HEK293T (cell line): ENCODE data around the gene CBX6.

Experiments used
- ARNT ChIP-seq: fragments of 450-650 bp; IDR thresholded peaks from 2 replicates; pipeline ENCODE4 v1.6.1; 2017; ENCODE audit warnings: mild to moderate bottlenecking
- BHLHE40 ChIP-seq: fragments of 450-650 bp; IDR thresholded peaks from 2 replicates; pipeline ENCODE4 v1.6.1; 2016; ENCODE audit warnings: mild to moderate bottlenecking, moderate library complexity, borderline replicate concordance
- ELF4 ChIP-seq: fragments of 450-650 bp; IDR thresholded peaks from 2 replicates; pipeline ENCODE4 v1.6.1; 2017; ENCODE audit warnings: antibody characterized with exemption
- FOXA1 ChIP-seq: fragments of 450-650 bp; IDR thresholded peaks from 2 replicates; pipeline ENCODE4 v1.6.1; 2016; ENCODE audit warnings: mild to moderate bottlenecking
- FOXK2 ChIP-seq: fragments of 450-650 bp; IDR thresholded peaks from 2 replicates; pipeline ENCODE4 v1.6.1; 2016; ENCODE audit warnings: mild to moderate bottlenecking
- HDGF ChIP-seq: fragments of 450-650 bp; IDR thresholded peaks from 2 replicates; pipeline ENCODE4 v1.6.1; 2017; ENCODE audit warnings: antibody characterized with exemption, borderline replicate concordance
- L3MBTL2 ChIP-seq: fragments of 450-650 bp; conservative IDR thresholded peaks from 2 replicates; pipeline ENCODE4 v1.6.1; 2016; ENCODE audit warnings: mild to moderate bottlenecking
- LEF1 ChIP-seq: fragments of 450-650 bp; IDR thresholded peaks from 2 replicates; pipeline ENCODE4 v1.6.1; 2017; ENCODE audit warnings: mild to moderate bottlenecking, borderline replicate concordance
- NFRKB ChIP-seq: fragments of 450-650 bp; IDR thresholded peaks from 2 replicates; pipeline ENCODE4 v1.6.1; 2016; ENCODE audit warnings: mild to moderate bottlenecking, moderate library complexity
- SP1 ChIP-seq: fragments of 450-650 bp; IDR thresholded peaks from 2 replicates; pipeline ENCODE4 v1.6.1; 2017
- SUZ12 ChIP-seq: fragments of 450-650 bp; IDR thresholded peaks from 2 replicates; pipeline ENCODE4 v1.6.1; 2016; ENCODE audit warnings: mild to moderate bottlenecking
- TARDBP ChIP-seq: fragments of 450-650 bp; IDR thresholded peaks from 2 replicates; pipeline ENCODE4 v1.6.1; 2016
- ZNF384 ChIP-seq: fragments of 450-650 bp; IDR thresholded peaks from 2 replicates; pipeline ENCODE4 v1.6.1; 2016
- TF ChIP-seq, protein P1 (sequence below): fragments of 450-650 bp; IDR thresholded peaks from 2 replicates; pipeline ENCODE4 v1.6.1; 2016

DNA sequence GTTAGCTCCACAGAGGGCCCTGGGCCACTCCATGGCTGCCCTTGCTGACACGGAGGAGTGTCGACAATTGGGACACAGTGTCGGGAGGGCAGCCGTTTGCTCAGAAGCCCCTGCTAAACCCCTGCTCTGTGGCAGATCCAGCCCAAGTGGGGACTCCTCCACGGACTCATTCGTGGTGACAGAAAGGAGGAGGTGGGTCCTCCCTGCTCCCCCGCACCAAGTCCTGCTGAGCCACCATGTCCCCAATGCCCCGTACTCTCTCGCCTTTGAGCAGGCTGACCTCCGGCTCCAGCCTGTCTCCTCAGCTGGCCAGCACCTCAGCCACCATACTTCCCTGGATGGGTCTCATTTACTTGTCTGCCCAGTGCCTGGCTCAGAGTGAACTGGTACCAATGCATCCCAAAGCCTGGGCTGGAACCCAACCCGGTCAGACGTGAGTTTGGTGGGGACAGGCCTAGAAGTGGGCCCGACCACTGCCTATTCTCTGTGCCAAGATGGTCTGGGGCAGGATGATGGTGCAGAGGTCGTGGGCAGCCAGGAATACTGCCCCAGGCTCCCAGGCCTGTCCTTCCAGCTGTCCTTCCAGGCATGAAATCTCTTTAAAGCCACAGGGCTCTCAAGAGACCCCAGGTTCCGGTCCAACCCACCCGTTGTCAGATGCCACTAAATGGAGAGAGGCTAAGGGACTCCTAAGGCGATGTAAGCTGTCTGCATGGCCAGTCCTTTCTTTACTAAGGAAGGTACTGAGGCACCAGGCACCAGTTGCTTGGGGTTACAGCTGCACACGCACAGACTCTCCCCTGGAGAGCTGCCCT lies 4.3 kb downstream of the CBX6 start:
- TF ChIP-seq, protein P1, sequence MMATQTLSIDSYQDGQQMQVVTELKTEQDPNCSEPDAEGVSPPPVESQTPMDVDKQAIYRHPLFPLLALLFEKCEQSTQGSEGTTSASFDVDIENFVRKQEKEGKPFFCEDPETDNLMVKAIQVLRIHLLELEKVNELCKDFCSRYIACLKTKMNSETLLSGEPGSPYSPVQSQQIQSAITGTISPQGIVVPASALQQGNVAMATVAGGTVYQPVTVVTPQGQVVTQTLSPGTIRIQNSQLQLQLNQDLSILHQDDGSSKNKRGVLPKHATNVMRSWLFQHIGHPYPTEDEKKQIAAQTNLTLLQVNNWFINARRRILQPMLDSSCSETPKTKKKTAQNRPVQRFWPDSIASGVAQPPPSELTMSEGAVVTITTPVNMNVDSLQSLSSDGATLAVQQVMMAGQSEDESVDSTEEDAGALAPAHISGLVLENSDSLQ = no peak
- TF ChIP-seq BHLHE40 = no peak
- no peak for TF ChIP-seq ELF4
- no peak for TF ChIP-seq L3MBTL2
- TF ChIP-seq FOXA1 = no peak
- TF ChIP-seq HDGF = no peak
- TF ChIP-seq NFRKB = no peak
- TF ChIP-seq SP1 = no peak
- no peak for TF ChIP-seq TARDBP
- no peak for TF ChIP-seq ARNT
- TF ChIP-seq SUZ12 = no peak
- TF ChIP-seq LEF1 = no peak
- TF ChIP-seq FOXK2 = no peak
- no peak for TF ChIP-seq ZNF384
